LNCaP clone FGC (cell line): ENCODE data around the gene SNRNP48.

Experiments used
- DNase-seq: peaks from one replicate; pipeline ENCODE4 v3.0.0-alpha.2; 2011; ENCODE audit warnings: low read depth
- H3K4me3 ChIP-seq: 2 replicates; pipeline ENCODE4 v1.5.1; 2011; ENCODE audit warnings: mild to moderate bottlenecking, low read depth, low read length, control low read depth
- CTCF ChIP-seq: IDR thresholded peaks from 2 replicates; pipeline ENCODE4 v1.5.1; 2012; ENCODE audit warnings: mild to moderate bottlenecking; ENCODE audit not compliant: control insufficient read depth, insufficient read depth; ENCODE audit errors: extremely low read depth

SNRNP48 gene

GRCh38 chr6:7580927-7581618, 8.9 kb upstream of the SNRNP48 start:
- H3K4me3 ChIP-seq, result no peak overlapping the region
- DNase-seq, result no peak
- TF ChIP-seq CTCF, result no peak

GRCh38 chr6:7585287-7585930, 4.6 kb upstream of the SNRNP48 start:
- H3K4me3 ChIP-seq, result no peak overlapping the region
- TF ChIP-seq CTCF, result no peak
- DNase-seq, result no peak

- DNase-seq, result no peak
- TF ChIP-seq CTCF, result no peak
- no peak overlapping the region for H3K4me3 ChIP-seq
Measured at GRCh38 chr6:7587631-7588100, 2.3 kb upstream of the SNRNP48 start.

GRCh38 chr6:7588506-7588905, 1.5 kb upstream of the SNRNP48 start:
- TF ChIP-seq CTCF, result no peak
- no peak overlapping the region for H3K4me3 ChIP-seq
- DNase-seq, result no peak

- TF ChIP-seq CTCF, result no peak
- DNase-seq, result no peak
- H3K4me3 ChIP-seq, result peak overlapping the region; percentile 87; the same call in 1 of the 2 replicates
Measured at GRCh38 chr6:7589221-7589620, 777 bp upstream of the SNRNP48 start.

- H3K4me3 ChIP-seq, result peak overlapping the region; percentile 87
- DNase-seq, result no peak
- TF ChIP-seq CTCF, result no peak
Measured at GRCh38 chr6:7590918-7591302, 912 bp downstream of the SNRNP48 start.
